Keratinocyte (primary cell): Measurements from ENCODE around the gene SREBF2. TPM values are rescaled to one million over a fixed set of nuclear protein-coding genes. Genes with fewer than 3 reads are reported as not detected.

Source experiments
- DNase-seq: peaks from one replicate; pipeline ENCODE4 v3.0.0-alpha.2; 2011; ENCODE audit warnings: low read depth, missing footprints, low spot score
- FAIRE-seq: peaks from 2 replicates; lab custom pipeline; 2011; peaks lifted over from hg19 to GRCh38; lab: Jason Lieb, UNC
- H2AFZ ChIP-seq: 2 replicates; pipeline ENCODE4 v1.6.0; 2012; ENCODE audit warnings: low read length, control low read depth, inconsistent platforms; ENCODE audit not compliant: control insufficient read depth
- H3K27ac ChIP-seq: 2 replicates; pipeline ENCODE4 v1.5.1; 2011; ENCODE audit warnings: low read length; ENCODE audit not compliant: control insufficient read depth, insufficient read depth
- H3K27me3 ChIP-seq: 3 replicates; pipeline ENCODE4 v1.6.0; 2011; ENCODE audit warnings: low read length; ENCODE audit not compliant: control insufficient read depth, insufficient read depth; ENCODE audit errors: extremely low read depth
- H3K36me3 ChIP-seq, 2 experiments: 2 replicates in 1 of 2; 3 replicates in 1 of 2; pipeline ENCODE4 v1.5.1; 2011; ENCODE audit warnings: low read length in 2 of 2, mild to moderate bottlenecking in 1 of 2; ENCODE audit not compliant: control insufficient read depth in 2 of 2, insufficient read depth in 2 of 2; ENCODE audit errors: extremely low read depth in 1 of 2
- H3K4me1 ChIP-seq: 3 replicates; pipeline ENCODE4 v1.5.1; 2011; ENCODE audit warnings: low read length; ENCODE audit not compliant: control insufficient read depth, insufficient read depth; ENCODE audit errors: extremely low read depth
- H3K4me2 ChIP-seq: 3 replicates; pipeline ENCODE4 v1.6.0; 2011; ENCODE audit warnings: low read depth, low read length; ENCODE audit not compliant: control insufficient read depth, insufficient read depth; ENCODE audit errors: extremely low read depth
- H3K4me3 ChIP-seq, 3 experiments: fragments of 200-600 bp in 1 of 3; sonication (generic) in 1 of 3; 2 replicates in 2 of 3; 3 replicates in 1 of 3; pipeline ENCODE4 v1.5.1; 2011 to 2016; ENCODE audit warnings: low read length in 3 of 3, mild to moderate bottlenecking in 3 of 3, control low read depth in 2 of 3, inconsistent platforms in 1 of 3, low read depth in 1 of 3, mixed read lengths in 1 of 3, mixed run types in 1 of 3, moderate library complexity in 1 of 3; ENCODE audit not compliant: control insufficient read depth in 2 of 3, insufficient read depth in 2 of 3; ENCODE audit errors: extremely low read depth in 1 of 3
- H3K79me2 ChIP-seq: 2 replicates; pipeline ENCODE4 v1.6.0; 2012; ENCODE audit warnings: low read length; ENCODE audit not compliant: control insufficient read depth, insufficient read depth
- H3K9ac ChIP-seq: 3 replicates; pipeline ENCODE4 v1.6.0; 2011; ENCODE audit warnings: low read length; ENCODE audit not compliant: control insufficient read depth, insufficient read depth; ENCODE audit errors: extremely low read depth
- H3K9me1 ChIP-seq: 3 replicates; pipeline ENCODE4 v1.6.0; 2011; ENCODE audit warnings: low read length; ENCODE audit not compliant: control insufficient read depth, insufficient read depth; ENCODE audit errors: extremely low read depth
- H3K9me3 ChIP-seq: 2 replicates; pipeline ENCODE4 v1.5.1; 2012; ENCODE audit warnings: low read depth, low read length; ENCODE audit not compliant: control insufficient read depth
- H4K20me1 ChIP-seq: 3 replicates; pipeline ENCODE4 v1.6.0; 2011; ENCODE audit warnings: low read length; ENCODE audit not compliant: control insufficient read depth, insufficient read depth; ENCODE audit errors: extremely low read depth
- CTCF ChIP-seq, 3 experiments: IDR thresholded peaks in 1 of 3; conservative IDR thresholded peaks in 1 of 3; optimal IDR thresholded peaks in 1 of 3; 2 replicates in 2 of 3; 3 replicates in 1 of 3; pipeline versions ENCODE3 to v1.5.1; 2011; ENCODE audit warnings: low read length in 3 of 3, mild to moderate bottlenecking in 3 of 3, moderate library complexity in 2 of 3, control low read depth in 1 of 3, inconsistent platforms in 1 of 3; ENCODE audit not compliant: insufficient read depth in 2 of 3; ENCODE audit errors: extremely low read depth in 1 of 3
- EZH2 ChIP-seq: IDR thresholded peaks from one replicate; pipeline ENCODE4 v1.6.1; 2012; ENCODE audit warnings: inconsistent platforms, mild to moderate bottlenecking, low read length, moderate library complexity
- dilution Hi-C: fragments of 300-500 bp; cut with MboI; formaldehyde crosslinking; loops from one replicate; pipeline ENCODE4 v1.7.0; 2020; ENCODE audit warnings: low sequenced_read_pairs; ENCODE audit not compliant: extremely low pct_ligation_motif_present
- polyA plus RNA-seq, 5 experiments: library from polyadenylated mRNA; depleted of rRNA in 3 of 5; stranded (reverse) in 3 of 5; stranded (forward) in 1 of 5; unstranded in 1 of 5; fragments of >200 nt; gene quantifications; 1 replicate in 1 of 5; 2 replicates in 3 of 5; 3 replicates in 1 of 5; pipeline versions ENCODE4 v1.2.1 to v1.2.3, GENCODE V29; 2011 to 2012; ENCODE audit warnings: missing spikeins in 2 of 5, low read depth in 1 of 5, low replicate concordance in 1 of 5

The SREBF2 gene
- polyA plus RNA-seq, 1 donor (not counting 4 experiments of a cell fraction or from before 2014, with no cell fraction given) = 57.5 TPM

GRCh38 chr22:41910050-41911000 lies 77.4 kb downstream of the SREBF2 start:
- DNase-seq (no peak), FAIRE-seq (no peak)
- Histone ChIP-seq H3K9me3 (no peaks in the 10 kb centered on the region), H3K9me1 (no peaks in the 10 kb centered on the region), H3K79me2 (no peaks in the 10 kb centered on the region), H3K27me3 (peaks cover 63% of the 10 kb centered on the region), H3K27ac (no peak overlapping the region), H3K9ac (no peak overlapping the region), H3K4me3 (peak overlapping the region in 2 of 3 experiments; percentile 38 to 46), H3K4me1 (peaks cover 4% of the 10 kb centered on the region), H2AFZ (no peak overlapping the region), H3K36me3 (peaks cover 8 to 9% of the 10 kb centered on the region in 2 experiments), H3K4me2 (peak overlapping the region; percentile 58), H4K20me1 (peaks cover 10% of the 10 kb centered on the region)
- dilution Hi-C loops = no loop called here
- no peak for TF ChIP-seq CTCF (optimal IDR thresholded peaks at IDR 0.05 in 1 of 3, IDR thresholded peaks at IDR 0.05 in 1 of 3, conservative IDR thresholded peaks at IDR 0.05 in 1 of 3; ENCODE audit: extremely low read depth in 1 of 3, insufficient read depth in 2 of 3, low read length in 3 of 3)
- TF ChIP-seq EZH2 = peak; percentile 78

GRCh38 chr22:41911001-41911611 lies 78.2 kb downstream of the SREBF2 start:
- no peak for DNase-seq
- no peak overlapping the region for H2AFZ ChIP-seq
- H3K4me2 ChIP-seq = peak overlapping the region; percentile 58
- no peaks in the 10 kb centered on the region for H3K79me2 ChIP-seq
- H3K27ac ChIP-seq = no peak overlapping the region
- peaks cover 71% of the 10 kb centered on the region for H3K27me3 ChIP-seq
- peaks cover 2 to 9% of the 10 kb centered on the region in 2 experiments for H3K36me3 ChIP-seq
- H3K9ac ChIP-seq = no peak overlapping the region
- no peaks in the 10 kb centered on the region for H3K9me3 ChIP-seq
- peak overlapping the region in 1 of 3 experiments; percentile 38 for H3K4me3 ChIP-seq
- peaks cover 12% of the 10 kb centered on the region for H4K20me1 ChIP-seq
- no peaks in the 10 kb centered on the region for H3K9me1 ChIP-seq
- TF ChIP-seq EZH2 (peak; percentile 42), CTCF (optimal IDR thresholded peaks at IDR 0.05 in 1 of 3, IDR thresholded peaks at IDR 0.05 in 1 of 3, conservative IDR thresholded peaks at IDR 0.05 in 1 of 3; ENCODE audit: extremely low read depth in 1 of 3, insufficient read depth in 2 of 3, low read length in 3 of 3) (no peak)
- FAIRE-seq = no peak
- peaks cover 4% of the 10 kb centered on the region for H3K4me1 ChIP-seq
- dilution Hi-C loops = no loop called here
